H1 (cell line): ENCODE data around the gene PLEKHN1. TPM values are rescaled to one million over a fixed set of nuclear protein-coding genes. Genes with fewer than 3 reads are reported as not detected.

Source experiments
- BCL11A ChIP-seq, 2 experiments: IDR thresholded peaks; one replicate each; pipeline ENCODE4 v1.6.1; 2011; ENCODE audit warnings: low read depth in 2 of 2, low read length in 2 of 2, mild to moderate bottlenecking in 2 of 2
- BRCA1 ChIP-seq: IDR thresholded peaks from 2 replicates; pipeline ENCODE4 v1.6.1; 2012; ENCODE audit warnings: low read depth, low read length, improper control_type of control experiment
- CHD7 ChIP-seq: fragments of 300-600 bp; sonication (generic); IDR thresholded peaks from 2 replicates; pipeline ENCODE4 v1.7.1; 2012; ENCODE audit warnings: low read length, moderate library complexity, mild to moderate bottlenecking, inconsistent platforms; ENCODE audit not compliant: insufficient replicate concordance
- HDAC2 ChIP-seq, 2 experiments: fragments of 300-600 bp in 1 of 2; sonication (generic) in 1 of 2; IDR thresholded peaks; 2 replicates each; pipeline ENCODE4 v1.6.1; 2011 to 2012; ENCODE audit warnings: low read depth in 2 of 2, low read length in 2 of 2, mild to moderate bottlenecking in 2 of 2, moderate library complexity in 2 of 2, borderline replicate concordance in 1 of 2, inconsistent platforms in 1 of 2
- SP4 ChIP-seq: IDR thresholded peaks from 2 replicates; pipeline ENCODE4 v1.6.1; 2012; ENCODE audit warnings: low read length, inconsistent platforms
- TAF7 ChIP-seq: optimal IDR thresholded peaks from 2 replicates; pipeline ENCODE3; 2011; ENCODE audit warnings: low read depth, mild to moderate bottlenecking, inconsistent platforms, low read length, moderate library complexity, borderline replicate concordance
- TEAD4 ChIP-seq: IDR thresholded peaks from 2 replicates; pipeline ENCODE4 v1.6.1; 2012; ENCODE audit warnings: low read depth, low read length, inconsistent platforms, mixed read lengths
- polyA plus RNA-seq, 7 experiments: library from polyadenylated mRNA; depleted of rRNA in 3 of 7; stranded (reverse) in 5 of 7; unstranded in 2 of 7; fragments of >200 nt in 5 of 7; fragments of 200-250 nt in 2 of 7; gene quantifications; 1 replicate in 5 of 7; 2 replicates in 1 of 7; 4 replicates in 1 of 7; pipeline versions ENCODE4 v1.2.1 to v1.2.3, GENCODE V29; 2011 to 2013; ENCODE audit warnings: missing spikeins in 2 of 7, mixed read lengths in 2 of 7
- total RNA-seq: library from RNA; stranded (reverse); fragmentation: NEBNext Ultra II Directional; extraction: Animal tissue kit (Norgen Biotek cat#: 25700); gene quantifications from 2 replicates; pipeline ENCODE4 v1.2.1, GENCODE V29; 2021
- TF ChIP-seq, protein P1 (sequence below): IDR thresholded peaks from 2 replicates; pipeline ENCODE4 v1.6.1; 2011; ENCODE audit warnings: low read depth, mild to moderate bottlenecking, low read length; ENCODE audit not compliant: insufficient read depth

The PLEKHN1 gene
- total and polyA plus RNA-seq, 2 of the 8 experiments (the other 6 are each of a cell fraction or from before 2014, with no cell fraction given): 0.39 to 1.5 TPM

DNA sequence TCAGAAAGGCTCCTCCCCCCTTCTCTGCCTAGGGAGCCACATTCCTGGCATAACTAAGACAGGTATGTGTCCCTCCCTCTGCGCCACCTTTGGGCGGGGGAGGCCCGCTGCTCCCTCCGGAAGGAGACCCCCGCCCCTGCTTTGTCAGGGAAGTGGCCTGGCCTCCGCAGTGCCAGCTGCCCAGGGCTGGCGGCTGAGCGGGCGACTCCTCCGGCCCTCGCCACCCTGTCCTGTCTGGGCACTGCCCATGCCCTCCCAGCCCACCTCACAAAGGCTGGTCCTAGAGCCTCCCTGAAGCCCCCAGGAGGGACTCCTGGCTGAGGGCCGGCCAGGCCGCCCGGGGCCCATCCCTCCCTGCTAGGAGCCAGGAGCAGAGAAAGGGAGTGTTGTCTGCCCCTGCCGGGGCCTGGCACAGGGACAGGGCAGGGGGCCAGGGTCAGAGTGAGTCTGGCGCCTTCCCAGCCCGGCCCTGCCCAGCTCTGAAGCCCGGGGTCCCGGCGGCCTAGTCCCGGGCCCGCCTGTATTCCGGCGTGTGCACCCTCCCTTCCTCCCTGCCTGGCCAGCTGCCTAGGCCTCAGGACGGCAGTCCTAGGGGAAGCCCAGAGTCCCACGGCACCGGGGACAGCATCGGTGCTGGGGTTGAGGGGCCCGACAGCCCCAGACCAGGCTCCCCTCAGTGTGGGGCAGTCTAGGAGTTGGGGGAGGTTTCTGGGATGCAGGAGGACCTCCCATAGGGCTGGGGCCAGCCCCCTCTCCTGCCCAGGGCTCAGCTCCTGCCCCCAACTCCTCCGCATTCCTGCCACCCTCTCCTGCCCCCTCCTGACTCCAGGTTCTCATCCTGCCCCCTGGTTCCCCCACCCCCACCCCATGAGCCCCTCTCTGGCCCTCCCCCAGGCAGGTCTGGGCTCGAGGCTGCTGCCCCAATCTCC, 58.8 kb downstream of the PLEKHN1 start (continued):
- TF ChIP-seq BRCA1: no peak
- peak; percentile 100 for TF ChIP-seq TEAD4
- no peak for TF ChIP-seq SP4
- TF ChIP-seq, protein P1, sequence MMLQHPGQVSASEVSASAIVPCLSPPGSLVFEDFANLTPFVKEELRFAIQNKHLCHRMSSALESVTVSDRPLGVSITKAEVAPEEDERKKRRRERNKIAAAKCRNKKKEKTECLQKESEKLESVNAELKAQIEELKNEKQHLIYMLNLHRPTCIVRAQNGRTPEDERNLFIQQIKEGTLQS: no peak
- no peak for TF ChIP-seq CHD7
- peak; percentile 73 to 89; a peak in 1 of 4 replicates for TF ChIP-seq HDAC2 (IDR thresholded peaks at IDR 0.05; ENCODE audit: borderline replicate concordance in 1 of 2, low read depth in 2 of 2, low read length in 2 of 2)
- no peak for TF ChIP-seq BCL11A (IDR thresholded peaks at IDR 0.05; ENCODE audit: low read depth in 2 of 2, low read length in 2 of 2)
- TF ChIP-seq TAF7: no peak
